Cardiac muscle cell (in vitro differentiated cells and primary cell): ENCODE measurements around the gene TTC34. TPM values are rescaled to one million over a fixed set of nuclear protein-coding genes. Genes with fewer than 3 reads are reported as not detected.

ENCODE experiments used
- DNase-seq, 2 donors: peaks; one replicate each; pipeline versions ENCODE4 v3.0.0 to v3.0.0-alpha.2; 2010 to 2017; ENCODE audit warnings: low read depth in 1 of 2, low spot score in 1 of 2
- H3K27ac ChIP-seq: fragments of 200-600 bp; sonication (generic); 2 replicates; pipeline ENCODE4 v1.5.1; 2016
- H3K27me3 ChIP-seq: fragments of 200-600 bp; sonication (generic); 2 replicates; pipeline ENCODE4 v1.6.0; 2016; ENCODE audit warnings: control low read depth
- H3K36me3 ChIP-seq: fragments of 200-600 bp; sonication (generic); 2 replicates; pipeline ENCODE4 v1.5.1; 2016; ENCODE audit warnings: control low read depth
- H3K4me1 ChIP-seq: fragments of 200-600 bp; sonication (generic); 2 replicates; pipeline ENCODE4 v1.8.1; 2017; ENCODE audit warnings: low read depth, mild to moderate bottlenecking, mixed run types
- H3K4me3 ChIP-seq: fragments of 200-600 bp; sonication (generic); 2 replicates; pipeline ENCODE4 v1.5.1; 2016; ENCODE audit warnings: mild to moderate bottlenecking
- H3K9me3 ChIP-seq: fragments of 200-600 bp; sonication (generic); 2 replicates; pipeline ENCODE4 v1.5.1; 2017; ENCODE audit warnings: low read depth, mild to moderate bottlenecking, control low read depth
- polyA plus RNA-seq: library from polyadenylated mRNA; unstranded; fragments of >200 nt; fragmentation: Nextera tagmentation; extraction: Ambion mirVana; gene quantifications from 2 replicates; pipeline ENCODE4 v1.2.1, GENCODE V29; 2016
- total RNA-seq: library from RNA; depleted of rRNA; stranded (reverse); fragments of >200 nt; gene quantifications from 2 replicates; pipeline ENCODE4 v1.2.3, GENCODE V29; 2016
- TF ChIP-seq, protein P1 (sequence below): IDR thresholded peaks from 2 replicates; pipeline ENCODE4 v1.5.1; 2012; ENCODE audit warnings: low read depth, mild to moderate bottlenecking, low read length

Gene TTC34
- total and polyA plus RNA-seq, 2 experiments from 2014 or later = not detected

DNA sequence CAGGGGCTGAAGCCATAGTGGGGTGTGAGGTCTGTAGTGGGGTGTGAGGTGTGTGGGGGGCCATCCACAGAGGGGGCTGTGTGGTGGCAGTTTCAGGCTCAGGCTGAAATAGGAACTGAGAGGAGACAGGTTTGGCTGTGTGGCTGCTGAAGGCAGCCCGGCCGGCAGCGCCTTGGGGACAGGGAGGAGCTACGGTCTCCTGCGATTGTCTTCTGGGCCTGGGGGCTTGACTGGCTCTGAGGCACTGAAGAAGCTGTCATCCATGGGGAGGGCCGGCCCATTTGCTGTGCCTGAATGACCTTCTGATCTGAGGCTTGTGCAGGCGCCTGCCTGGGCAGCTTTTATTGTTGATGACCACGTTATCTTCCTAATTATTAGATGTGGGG is 10.0 kb upstream of the TTC34 start:
- Histone ChIP-seq H3K36me3 (no peaks in the 10 kb centered on the region), H3K9me3 (no peaks in the 10 kb centered on the region), H3K27ac (no peak overlapping the region), H3K4me1 (no peaks in the 10 kb centered on the region), H3K4me3 (no peak overlapping the region), H3K27me3 (no peaks in the 10 kb centered on the region)
- TF ChIP-seq, protein P1, sequence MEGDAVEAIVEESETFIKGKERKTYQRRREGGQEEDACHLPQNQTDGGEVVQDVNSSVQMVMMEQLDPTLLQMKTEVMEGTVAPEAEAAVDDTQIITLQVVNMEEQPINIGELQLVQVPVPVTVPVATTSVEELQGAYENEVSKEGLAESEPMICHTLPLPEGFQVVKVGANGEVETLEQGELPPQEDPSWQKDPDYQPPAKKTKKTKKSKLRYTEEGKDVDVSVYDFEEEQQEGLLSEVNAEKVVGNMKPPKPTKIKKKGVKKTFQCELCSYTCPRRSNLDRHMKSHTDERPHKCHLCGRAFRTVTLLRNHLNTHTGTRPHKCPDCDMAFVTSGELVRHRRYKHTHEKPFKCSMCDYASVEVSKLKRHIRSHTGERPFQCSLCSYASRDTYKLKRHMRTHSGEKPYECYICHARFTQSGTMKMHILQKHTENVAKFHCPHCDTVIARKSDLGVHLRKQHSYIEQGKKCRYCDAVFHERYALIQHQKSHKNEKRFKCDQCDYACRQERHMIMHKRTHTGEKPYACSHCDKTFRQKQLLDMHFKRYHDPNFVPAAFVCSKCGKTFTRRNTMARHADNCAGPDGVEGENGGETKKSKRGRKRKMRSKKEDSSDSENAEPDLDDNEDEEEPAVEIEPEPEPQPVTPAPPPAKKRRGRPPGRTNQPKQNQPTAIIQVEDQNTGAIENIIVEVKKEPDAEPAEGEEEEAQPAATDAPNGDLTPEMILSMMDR = no peak
- DNase-seq = no peak

DNA sequence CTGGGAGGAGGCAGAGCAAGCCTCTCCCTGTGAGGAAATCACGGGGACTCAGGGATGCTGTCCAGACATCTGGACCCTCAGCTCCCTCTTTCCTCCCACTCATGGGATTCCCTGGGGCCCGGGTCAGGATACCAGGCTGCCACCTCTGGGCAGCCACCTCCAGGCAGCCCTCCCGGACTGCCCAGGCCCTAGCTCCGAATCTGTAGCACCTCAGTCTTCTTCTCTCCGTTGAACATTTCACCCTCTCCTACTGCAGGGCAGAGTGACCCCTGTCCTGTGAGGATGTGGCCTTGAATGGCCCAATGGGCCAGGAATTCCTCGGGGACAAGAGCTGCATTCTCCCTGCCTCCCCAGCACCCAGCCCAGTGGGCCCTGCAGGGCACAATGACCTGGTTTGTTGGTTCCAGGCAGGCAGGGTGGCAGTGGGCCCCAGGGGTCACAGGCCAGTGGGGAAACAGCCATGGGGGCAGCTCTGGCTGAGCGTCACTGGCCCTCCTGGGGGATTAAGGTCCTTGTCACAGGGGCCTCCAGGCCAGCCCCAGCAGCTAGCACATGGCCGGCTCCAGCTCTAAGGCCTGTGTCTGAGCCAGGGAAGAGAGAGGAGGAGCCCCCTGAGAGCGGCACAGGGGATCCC is 9.5 kb upstream of the TTC34 start:
- Histone ChIP-seq H3K27me3 (no peaks in the 10 kb centered on the region), H3K4me3 (no peak overlapping the region), H3K27ac (no peak overlapping the region), H3K9me3 (no peaks in the 10 kb centered on the region), H3K4me1 (no peaks in the 10 kb centered on the region), H3K36me3 (no peaks in the 10 kb centered on the region)
- no peak for DNase-seq
- TF ChIP-seq, protein P1 = no peak

DNA sequence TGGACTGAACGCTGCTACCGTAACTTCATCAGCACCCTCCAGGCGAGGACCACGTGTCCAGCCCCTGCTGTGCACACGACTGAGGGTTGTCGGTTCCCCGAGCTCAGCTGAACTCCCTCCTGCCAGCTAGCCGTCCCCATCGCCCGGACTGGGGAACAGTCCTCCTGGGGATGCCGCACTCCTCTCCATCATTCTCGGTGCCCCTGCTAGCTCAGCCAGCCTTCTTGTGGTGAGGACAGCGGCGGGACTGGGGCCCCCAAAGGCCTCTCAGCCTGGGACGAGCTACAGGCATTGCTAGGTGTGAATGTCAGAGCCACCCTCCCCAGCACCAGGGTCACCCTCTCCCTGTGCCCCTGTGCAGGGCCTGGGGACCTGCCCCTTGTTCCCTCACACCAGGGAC is 8.8 kb upstream of the TTC34 start:
- no peak for DNase-seq
- H3K9me3 ChIP-seq = no peaks in the 10 kb centered on the region

DNA sequence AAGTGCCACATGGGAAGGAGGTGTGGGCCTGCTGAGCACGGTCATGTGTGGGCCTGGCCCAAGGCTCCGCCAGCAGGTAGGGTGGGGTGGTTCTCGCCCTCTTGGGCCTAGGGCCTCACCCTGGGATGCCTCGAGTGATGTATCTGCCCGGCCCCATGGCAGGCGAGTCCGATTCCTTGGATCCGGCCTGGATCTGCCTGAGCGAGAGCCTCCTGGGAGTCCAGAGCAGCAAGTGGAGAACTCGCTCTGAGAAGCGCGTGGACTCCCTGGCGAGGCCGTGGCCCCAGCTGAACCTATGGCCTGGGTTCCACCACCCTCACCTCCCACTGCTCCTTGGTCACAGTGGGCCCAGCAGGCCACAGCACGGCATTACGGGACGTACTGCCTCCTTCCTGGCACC is 8.2 kb upstream of the TTC34 start:
- Histone ChIP-seq H3K4me1 (no peaks in the 10 kb centered on the region), H3K9me3 (no peaks in the 10 kb centered on the region), H3K27me3 (no peaks in the 10 kb centered on the region), H3K4me3 (no peak overlapping the region), H3K27ac (no peak overlapping the region), H3K36me3 (no peaks in the 10 kb centered on the region)
- TF ChIP-seq, protein P1 = no peak
- no peak for DNase-seq

More for the DNA sequence above, 8.8 kb upstream of the TTC34 start:
- H3K27me3 ChIP-seq = no peaks in the 10 kb centered on the region
- H3K4me1 ChIP-seq = no peaks in the 10 kb centered on the region
- H3K4me3 ChIP-seq = no peak overlapping the region
- TF ChIP-seq, protein P1 = no peak
- H3K36me3 ChIP-seq = no peaks in the 10 kb centered on the region
- H3K27ac ChIP-seq = no peak overlapping the region

DNA sequence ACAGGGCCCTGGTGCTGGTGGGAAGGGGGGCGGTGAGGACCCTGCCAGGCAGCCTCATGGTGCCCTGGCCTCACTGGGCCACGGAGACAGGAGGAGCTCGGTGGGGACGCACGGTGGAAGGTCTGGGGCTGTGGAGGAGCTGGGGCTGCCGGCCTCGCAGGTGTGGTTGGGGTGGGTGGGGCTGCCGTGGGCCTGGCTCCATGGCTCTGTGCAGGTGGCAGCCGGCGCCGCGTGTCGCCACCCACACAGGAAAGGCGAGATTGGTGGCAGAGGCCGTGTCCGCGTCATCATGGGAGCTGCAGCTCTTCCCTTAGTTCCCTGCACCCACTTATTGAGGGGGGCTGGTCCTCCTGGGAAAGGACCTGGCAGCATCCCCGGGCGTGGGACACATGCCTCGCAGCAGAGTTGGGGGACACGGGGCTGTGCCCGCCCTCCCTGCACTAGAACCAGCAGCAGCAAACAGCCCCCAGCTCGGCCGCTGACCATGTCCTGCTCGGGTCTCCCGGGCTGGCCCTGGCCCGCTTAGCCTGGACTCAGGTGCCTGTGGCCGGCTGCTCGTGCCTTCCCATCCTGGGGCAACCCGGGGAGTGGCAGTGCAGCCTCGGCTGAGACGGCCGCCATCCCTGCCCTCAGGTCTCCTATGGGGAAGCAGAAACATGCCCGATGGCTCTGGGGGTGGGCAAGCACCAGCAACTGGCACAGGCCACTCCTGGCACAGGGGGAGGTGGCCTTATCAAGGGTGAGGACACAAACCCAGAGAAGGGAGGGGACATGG is 7.5 kb upstream of the TTC34 start:
- Histone ChIP-seq H3K36me3 (no peaks in the 10 kb centered on the region), H3K4me1 (no peaks in the 10 kb centered on the region), H3K27ac (no peak overlapping the region), H3K4me3 (no peak overlapping the region), H3K9me3 (no peaks in the 10 kb centered on the region), H3K27me3 (no peaks in the 10 kb centered on the region)
- TF ChIP-seq, protein P1 = no peak
- no peak for DNase-seq
